M059J (cell line): Measurements from ENCODE around the gene ATL1. TPM values are rescaled to one million over a fixed set of nuclear protein-coding genes. Genes with fewer than 3 reads are reported as not detected.
"Not testable (repeated sequence)": the region's sequence is repeated elsewhere in the genome, so short reads cannot be mapped to it uniquely, and the experiment has no call there.

Experiments used
- DNase-seq: peaks from one replicate; pipeline ENCODE4 v3.0.0-alpha.2; 2012; ENCODE audit warnings: low read depth
- total RNA-seq: library from RNA; depleted of rRNA; stranded (reverse); fragments of >200 nt; shearing (Covaris generic); gene quantifications from 2 replicates; pipeline ENCODE4 v1.2.3, GENCODE V29; 2014

ATL1 gene
- total RNA-seq, 1 experiment from 2014 or later, result 0.44 TPM

DNA sequence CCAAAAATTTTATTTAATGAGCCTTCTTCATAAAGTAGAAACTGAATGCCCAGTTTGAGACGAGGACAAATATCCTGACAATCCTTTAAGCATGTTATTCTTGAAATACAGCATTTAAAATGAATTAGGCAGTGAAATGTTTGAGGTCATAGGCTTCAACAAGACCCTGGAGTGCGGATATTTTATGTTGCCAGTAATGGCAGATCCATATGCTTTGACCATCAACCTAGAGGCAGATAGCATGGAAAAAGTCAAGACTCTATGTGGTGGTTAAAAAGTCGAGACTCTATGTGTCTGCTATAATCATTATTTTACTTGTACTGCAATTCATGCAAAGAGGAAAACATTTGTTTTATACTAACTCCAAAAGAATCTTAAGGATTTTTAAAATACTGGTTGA lies 25.5 kb upstream of the ATL1 start:
- DNase-seq, result no peak

DNA sequence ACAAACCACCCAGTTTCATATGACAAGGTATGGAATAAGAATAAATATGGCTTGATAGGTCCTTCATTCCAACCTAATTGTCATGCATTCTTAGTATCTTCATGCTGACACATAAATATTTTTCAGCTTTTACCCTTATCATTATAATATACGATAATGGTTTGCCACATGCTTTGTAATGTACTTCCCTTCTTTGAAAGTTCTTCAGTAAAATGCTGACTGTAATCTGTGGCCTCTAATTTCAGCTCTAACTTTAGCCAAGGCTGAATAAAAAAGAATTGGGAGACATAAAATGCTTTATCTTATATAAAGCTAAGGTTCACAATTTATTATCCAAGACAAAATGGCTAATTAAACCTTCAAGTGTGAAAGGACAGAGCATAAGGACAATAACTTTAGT lies 24.9 kb upstream of the ATL1 start:
- DNase-seq, result no peak

DNA sequence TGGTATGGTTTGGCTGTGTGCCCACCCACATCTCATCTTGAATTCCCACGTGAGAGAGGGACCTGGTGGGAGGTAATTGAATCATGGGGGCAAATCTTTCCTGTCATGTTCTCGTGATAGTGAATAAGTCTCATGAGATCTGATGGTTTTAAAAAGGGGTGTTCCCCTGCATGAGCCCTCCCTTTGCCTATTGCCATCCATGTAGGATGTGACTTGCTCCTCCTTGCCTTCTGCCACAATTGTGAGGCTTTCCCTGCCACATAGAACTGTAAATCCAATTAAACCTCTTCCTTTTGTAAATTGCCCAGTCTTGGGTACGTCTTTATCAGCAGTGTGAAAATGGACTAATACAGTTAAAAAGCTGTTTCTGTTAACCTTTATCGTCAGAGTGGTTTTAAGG lies 21.9 kb upstream of the ATL1 start:
- DNase-seq, result not testable (repeated sequence)

DNA sequence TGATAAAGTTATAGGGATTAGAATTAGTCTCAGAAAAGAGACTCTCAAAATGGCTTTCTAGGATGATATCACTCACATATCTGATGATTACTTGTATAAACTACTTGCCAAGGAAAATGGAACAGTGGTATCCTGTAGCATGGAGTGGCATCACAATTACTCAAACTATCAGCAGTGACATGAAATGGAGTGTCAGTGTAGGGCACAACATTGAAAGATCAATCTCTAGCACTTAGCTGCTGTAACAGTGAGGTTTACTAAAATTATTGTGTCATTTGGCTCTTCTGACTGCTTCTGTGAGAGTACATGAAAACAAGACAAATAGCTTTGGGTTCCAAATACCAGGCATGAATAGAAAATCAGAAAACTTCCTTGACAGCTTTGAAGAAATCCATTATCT lies 20.9 kb upstream of the ATL1 start:
- DNase-seq, result no peak

DNA sequence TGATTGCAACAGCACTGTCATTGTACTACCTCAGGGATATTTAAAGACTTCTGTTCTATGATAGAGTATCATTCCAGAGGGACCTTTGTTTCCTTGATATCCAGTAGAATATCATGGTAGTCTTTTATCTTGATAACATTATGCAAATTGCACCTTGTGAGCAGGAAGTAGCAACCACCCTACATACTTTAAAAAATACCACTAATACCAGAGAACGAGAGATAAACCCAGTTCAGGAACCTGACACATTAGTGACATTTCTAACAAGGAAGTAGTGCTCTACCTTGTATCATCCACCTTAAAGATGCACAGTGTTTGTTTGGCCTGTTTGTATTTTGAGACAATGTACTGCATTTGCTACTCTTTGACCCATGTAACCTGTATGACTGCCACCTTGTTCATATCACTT lies 18.8 kb upstream of the ATL1 start:
- DNase-seq, result no peak

DNA sequence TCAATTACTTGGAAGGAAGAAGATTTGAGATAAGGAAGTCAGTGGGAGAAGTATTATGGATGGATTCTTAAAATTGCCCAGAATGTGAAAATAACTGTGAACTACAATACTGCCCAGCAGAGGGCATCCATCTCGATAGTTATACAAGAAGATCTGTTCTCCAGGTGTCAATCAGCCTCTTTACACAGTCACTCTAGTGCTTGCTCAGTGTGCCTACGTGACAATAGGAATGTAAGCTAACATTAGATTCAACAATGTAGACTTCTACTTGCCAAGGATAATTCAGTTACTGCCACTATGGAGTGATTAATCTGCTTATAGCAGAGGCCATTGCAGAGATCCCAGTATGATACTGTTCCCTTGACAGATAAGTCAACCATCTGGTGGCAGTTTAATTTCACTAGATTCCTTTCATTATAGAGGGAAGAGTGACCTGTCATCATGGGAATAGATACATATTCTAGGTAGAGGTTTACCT lies 17.0 kb upstream of the ATL1 start:
- DNase-seq, result peak; percentile 55

DNA sequence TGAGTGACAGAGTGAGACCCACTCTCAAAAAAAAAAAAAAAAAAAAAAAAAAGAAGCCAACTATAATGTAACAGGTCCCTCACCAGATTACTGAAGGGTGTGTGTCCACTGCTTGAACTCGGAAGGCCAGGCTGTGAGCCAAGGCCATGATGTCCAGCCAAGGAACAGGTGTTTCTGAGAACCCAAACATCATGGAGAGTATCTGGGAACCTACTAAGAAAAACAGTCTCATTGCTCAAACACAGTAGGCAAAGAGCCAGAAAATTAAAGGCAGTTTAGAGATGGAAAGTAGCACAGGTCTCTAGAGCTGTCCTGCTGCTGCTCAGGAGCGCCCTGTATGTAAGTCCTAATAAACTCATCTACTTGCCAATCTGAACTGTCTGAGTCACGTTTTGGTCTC lies 15.0 kb upstream of the ATL1 start:
- DNase-seq, result no peak

DNA sequence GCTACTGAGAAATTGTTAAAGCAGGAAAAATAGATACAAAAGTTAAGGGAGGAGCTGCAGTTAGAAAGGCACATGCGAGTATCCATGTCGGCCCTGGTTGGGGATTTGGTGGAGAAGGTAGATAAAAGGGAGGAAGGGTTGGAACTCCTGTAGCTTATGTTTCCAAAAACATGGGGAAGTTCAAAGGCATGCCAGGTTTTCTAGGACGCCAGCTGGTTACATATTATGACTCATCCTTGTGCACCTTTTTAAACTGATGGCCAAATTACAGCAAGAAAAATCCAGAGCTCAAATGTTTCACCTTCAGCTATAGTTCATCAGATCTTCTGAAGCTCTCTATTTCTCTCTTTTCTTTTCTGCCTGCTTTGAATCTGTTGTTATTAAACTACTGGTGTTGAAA lies 14.3 kb upstream of the ATL1 start:
- no peak for DNase-seq

DNA sequence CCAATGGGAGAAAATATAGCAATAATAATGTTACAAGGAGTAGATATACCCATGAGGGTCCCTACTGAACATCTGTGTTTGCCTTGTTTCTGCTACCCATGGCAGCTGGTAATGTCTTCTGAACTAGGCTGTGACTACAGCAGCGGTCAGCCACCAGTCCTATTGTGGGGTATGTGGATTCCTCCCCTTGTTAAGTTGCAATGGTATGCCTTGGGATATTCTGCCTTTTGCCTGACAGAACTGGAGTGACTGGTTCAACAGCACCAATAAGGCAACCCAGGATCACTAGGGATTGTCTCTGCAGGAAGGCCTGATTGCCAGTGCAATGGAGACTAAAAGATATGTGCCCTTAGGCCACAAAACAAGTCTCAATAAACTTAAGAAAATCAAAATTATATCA lies 9.7 kb upstream of the ATL1 start:
- no peak for DNase-seq

DNA sequence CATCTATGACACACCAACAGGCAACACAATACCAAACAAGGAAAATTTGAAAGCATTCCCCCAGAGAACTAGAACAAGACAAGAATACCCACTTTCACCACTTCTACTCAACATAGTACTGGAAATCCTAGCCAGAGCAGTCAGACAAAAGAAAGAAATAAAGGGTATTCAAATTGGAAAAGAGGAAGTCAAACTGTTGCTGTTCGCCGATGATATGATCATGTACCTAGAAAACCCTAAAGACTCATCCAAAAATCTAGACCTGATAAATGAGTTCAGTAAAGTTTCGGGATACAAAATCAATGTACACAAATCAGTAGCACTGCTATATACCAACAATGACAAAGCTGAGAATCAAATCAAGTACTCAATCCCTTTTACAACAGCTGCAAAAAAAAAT lies 8.1 kb upstream of the ATL1 start:
- no peak for DNase-seq

DNA sequence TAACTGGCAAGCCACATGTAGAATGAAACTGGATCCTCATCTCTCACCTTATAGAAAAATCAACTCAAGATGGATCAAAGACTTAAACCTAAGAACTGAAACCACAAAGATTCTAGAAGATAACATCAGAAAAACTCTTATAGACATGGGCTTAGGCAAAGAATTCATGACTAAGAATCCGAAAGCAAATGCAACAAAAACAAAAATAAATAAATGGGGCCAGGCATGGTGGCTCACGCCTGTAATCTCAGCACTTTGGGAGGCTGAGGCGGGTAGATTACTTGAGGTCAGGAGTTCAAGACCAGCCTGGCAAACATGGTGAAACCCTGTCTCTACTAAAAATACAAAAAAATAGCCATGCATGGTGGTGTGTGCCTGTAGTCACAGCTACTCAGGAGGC lies 7.1 kb upstream of the ATL1 start:
- peak; percentile 5 for DNase-seq

DNA sequence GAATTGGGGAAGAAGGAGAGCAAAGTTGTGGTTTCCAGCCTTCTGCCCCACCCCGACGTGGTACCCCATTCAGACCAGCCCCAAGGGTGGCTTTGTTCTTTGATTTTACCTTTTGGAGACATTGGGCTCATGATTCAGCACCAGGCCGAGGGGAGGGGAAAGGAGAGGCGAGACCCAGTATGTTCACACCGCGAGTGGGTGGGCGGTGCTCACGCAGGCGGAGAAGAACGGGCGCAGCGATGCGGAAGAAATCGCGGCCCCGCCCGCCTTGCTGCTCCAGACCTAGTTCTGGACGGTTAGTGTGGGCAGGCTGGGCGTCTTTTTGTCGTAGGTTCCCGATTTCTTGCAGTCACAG lies 963 bp downstream of the ATL1 start:
- DNase-seq, result peak; percentile 24

DNA sequence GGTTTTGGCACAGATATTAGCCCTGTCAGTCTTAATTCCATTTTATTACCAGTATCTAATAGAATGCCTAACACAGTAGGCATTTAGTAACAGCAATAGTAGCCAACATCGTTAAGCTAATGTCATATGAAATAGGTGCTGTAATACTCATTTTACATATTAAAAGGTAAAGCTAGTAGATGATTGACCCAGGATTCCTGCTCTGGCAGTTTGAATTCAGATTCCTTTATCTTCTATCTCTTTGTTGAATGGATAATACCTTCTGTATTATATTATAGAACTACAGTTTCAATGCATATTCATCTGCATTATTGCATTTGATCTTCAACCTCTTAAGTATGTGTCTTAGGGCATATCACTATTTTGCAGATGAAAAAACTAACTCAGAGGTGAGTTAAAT lies 2.9 kb downstream of the ATL1 start:
- no peak for DNase-seq

DNA sequence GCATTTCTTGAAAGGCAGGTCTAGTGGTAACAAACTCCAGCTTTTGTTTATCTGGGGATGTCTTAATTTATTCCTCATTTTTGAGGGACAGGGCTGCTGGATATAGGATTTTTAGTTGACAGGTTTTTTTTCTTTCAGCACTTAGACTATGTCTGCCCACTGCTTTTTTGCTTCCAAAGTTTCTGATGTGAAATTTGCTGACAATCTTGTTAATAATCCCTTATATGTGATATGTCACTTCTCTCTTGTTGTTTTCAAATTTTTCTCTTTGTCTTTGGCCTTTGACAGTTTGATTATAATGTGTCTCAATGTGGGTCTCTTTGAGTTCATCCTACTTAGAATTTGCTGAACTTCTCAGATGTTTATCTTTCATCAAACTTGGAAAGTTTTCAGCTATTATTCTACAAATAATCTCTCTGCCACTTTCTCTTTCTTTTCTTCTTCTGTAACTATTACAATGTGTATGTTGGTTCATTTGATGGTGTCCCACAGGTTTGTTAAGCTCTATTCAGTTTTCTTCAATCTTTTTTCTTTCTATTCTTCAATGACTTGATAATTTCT lies 9.8 kb downstream of the ATL1 start:
- no peak for DNase-seq

DNA sequence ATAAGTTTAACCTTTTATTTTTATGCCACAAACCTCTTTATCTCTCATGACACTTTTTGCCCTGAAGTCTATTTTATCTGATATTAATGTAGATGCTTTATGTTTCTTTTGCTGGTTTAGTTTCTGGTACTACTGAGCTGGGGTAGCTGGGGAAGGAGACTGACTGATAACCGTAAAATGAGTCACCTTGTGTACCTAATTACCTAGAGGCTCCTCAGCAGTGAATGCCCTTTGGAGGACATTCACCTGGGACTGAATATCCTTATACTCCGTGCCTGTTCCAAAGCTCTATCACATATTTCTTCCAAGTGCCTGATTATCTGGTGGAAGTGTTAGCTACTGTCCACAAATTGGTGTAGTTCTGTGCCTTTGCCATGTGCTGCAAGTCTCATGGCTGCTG lies 13.9 kb downstream of the ATL1 start:
- DNase-seq, result no peak

DNA sequence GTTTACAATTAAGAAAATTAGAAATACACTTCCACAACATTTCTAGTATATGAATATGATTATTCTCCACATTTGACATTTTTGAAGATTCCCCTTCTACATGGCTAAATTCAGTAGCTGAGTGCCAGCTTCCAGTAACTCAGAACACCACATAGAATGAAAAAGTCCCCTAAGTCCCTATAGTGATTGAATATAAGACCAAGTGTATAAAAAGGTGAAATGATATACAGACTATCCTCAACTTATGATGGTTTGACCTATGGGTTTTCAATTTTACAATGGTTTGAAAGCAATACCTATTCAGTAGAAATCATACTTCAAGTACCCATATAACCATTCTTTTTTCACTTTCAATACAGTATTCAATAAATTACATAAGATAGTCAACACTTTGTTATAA lies 15.8 kb downstream of the ATL1 start:
- no peak for DNase-seq

DNA sequence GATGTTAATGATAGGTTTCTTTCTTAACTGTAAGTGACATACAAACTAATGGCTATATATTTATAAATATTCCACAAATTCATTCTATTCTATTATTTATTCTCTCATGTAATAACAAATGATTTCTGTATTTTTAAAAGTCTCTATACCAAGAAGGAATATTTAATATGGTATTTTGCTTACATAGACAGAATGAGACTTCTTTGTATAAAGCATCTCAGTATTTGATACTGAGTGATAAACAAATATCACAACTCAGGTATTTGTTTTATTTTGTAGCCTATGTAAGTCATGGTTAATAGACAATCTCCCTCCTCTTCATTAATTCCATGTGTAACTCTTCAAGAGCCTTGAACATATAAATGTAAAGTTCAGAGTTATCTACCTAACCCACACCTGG lies 18.0 kb downstream of the ATL1 start:
- DNase-seq, result no peak

DNA sequence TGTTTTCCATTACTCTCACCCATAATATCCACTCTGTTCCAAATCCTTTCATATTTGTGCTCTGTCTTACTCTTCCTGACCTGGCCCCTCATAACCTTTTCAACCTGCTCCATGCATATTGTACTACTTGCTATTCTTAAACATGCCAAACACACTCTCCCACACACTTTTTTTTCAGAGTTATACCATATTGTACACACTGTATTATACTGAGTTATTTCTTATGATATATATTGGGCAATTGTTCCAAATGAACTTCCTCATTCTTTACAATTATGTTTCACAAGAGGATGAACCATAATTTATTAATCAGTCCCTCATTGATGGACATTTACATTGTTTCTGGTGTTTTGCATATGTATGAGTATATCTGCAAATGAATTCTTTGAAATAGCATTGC lies 18.5 kb downstream of the ATL1 start:
- DNase-seq, result no peak

DNA sequence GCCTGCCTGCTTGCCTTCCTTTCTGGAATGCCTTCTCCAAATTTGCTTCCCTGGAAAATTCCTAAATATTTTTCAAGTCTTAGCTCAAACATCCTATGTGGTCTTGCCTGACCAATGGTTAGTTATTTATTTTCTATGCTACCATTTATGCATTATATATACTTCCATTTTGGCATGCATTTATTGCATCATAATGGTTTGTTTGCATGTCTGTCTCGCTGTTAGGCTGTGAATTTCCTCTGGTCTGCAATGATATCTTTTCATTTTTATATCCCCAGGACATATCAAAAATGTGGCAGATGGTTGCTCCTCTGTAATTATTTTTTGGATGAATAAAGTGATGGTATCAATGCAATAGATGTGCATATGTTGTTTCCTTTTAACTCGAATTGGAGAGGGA lies 30.5 kb downstream of the ATL1 start:
- no peak for DNase-seq

DNA sequence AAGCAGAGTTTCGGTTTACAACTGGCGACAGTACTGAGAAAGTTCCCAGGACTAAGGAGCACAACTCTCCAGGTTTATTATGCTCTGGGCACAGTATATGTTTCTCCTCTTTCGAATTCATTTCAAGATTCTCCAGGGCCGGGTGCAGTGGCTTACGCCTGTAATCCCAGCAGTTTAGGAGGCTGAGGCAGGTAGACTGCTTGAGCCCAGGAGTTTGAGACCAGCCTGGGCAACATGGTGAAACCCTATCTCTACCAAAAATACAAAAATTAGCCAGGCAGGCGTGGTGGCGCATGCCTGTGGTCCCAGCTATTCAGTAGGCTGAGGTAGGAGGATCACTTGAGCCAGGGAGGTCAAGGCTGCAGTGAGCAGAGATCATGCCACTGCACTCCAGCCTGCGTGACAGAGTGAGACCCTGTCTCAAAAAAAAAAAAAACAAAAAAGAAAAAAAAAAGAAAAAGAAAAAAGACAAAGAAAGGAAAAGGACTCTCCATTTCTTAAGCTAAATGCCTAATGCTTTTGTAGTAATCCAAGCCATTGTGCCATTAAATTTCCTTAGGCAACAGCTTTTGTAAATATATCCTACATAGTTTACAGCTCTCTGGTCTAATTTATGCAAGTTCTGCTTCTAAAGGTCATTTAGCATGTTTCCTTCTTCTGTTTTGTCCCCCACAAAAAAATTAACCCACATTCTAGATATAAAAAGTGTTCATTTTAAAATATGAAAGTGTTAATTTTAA lies 34.8 kb downstream of the ATL1 start:
- DNase-seq, result no peak

DNA sequence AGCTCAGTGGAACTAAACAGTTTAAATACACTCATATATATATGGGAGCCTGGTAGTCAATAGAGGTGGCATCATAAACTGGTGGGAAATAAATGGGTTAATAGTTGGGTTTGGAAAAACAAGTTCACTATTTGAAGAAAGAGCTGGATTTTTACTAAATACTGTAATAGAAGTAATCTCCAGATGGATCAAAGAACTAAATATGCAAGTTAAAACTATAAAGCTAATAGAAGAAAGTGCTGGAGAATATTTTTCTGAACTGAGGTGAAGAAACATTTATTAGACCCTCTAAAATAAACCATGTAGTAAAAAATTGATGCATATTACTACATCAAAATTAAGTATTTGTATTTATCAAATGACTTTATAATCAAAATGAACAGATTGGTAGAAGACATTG lies 38.8 kb downstream of the ATL1 start:
- no peak for DNase-seq

DNA sequence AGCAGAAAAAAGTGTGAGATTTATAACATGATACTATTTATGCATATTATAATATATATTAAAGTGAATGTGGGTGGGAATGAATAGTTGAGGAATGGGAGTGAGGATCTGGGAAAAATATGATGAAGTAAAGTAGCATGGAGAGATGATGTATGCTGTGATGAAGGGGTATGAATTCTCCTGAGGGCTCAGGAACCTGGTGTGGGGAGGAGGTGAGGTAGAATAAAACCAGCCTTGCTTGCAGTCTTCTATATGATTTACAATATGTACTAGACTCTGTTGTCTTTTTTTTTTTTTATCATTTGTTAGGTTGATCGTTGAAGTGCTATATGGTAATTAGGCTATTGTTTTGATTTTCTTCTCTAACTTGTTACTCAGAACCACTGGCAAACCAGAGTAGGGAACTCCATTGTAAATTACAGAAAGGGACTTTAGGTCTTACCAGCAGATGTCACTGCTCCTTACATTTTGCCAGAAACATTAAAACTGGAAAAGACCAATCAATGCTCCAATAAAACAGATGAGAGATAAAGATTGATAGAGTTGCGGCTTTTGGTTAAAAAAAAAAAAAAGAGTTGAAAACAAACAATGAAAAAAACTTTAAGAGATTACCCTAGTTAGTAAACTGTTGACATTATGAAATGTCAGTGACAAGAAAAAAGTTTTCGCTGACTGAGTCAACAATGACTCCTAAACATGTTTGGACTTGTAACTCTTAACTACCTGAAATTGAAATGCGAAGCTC lies 39.9 kb downstream of the ATL1 start:
- peak; percentile 43 for DNase-seq

DNA sequence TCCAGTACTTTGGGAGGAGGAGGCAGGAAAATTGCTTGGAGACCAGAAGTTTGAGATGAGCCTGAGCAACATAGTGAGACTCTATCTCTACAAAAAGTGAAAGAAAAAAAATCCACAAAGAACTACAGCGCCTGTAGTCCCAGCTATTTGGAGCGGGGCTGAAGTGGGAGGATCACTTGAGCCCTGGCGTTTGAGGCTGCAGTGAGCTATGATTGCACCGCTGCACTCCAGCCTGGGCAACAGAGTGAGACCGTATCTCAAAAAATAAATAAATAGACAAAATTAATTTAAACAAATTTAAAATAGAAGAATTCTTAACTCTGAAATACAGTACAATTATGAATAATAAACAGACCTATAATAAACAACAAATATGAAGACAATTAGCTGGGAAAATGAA lies 40.9 kb downstream of the ATL1 start:
- no peak for DNase-seq
